Activated CD8-positive, alpha-beta memory T cell treated with anti-CD3 and anti-CD28 coated beads, Interleukin-2, amount 50 U/mL, for 4 hours (primary cell): ENCODE measurements around the gene TLR8.

Source experiments
- DNase-seq: peaks from one replicate; pipeline ENCODE4 v3.0.0-alpha.2; 2020

The TLR8 gene

GRCh38 chrX:12970691-12971202 is 64.3 kb downstream of the TLR8 start:
- no peak for DNase-seq

- DNase-seq, result no peak
These were observed 65.0 kb downstream of the TLR8 start for GRCh38 chrX:12971282-12972003.

GRCh38 chrX:12972243-12972642 is 65.8 kb downstream of the TLR8 start:
- DNase-seq, result no peak
